ENCODE measurements around the gene LRRC63. TPM values are rescaled to one million over a fixed set of nuclear protein-coding genes. Genes with fewer than 3 reads are reported as not detected.
A peak's percentile ranks its signal among the peaks of the same experiment; 100 is the strongest.

LRRC63 gene
- polyA plus RNA-seq, 3 donors = 0.36 TPM; not detected in 2

DNA sequence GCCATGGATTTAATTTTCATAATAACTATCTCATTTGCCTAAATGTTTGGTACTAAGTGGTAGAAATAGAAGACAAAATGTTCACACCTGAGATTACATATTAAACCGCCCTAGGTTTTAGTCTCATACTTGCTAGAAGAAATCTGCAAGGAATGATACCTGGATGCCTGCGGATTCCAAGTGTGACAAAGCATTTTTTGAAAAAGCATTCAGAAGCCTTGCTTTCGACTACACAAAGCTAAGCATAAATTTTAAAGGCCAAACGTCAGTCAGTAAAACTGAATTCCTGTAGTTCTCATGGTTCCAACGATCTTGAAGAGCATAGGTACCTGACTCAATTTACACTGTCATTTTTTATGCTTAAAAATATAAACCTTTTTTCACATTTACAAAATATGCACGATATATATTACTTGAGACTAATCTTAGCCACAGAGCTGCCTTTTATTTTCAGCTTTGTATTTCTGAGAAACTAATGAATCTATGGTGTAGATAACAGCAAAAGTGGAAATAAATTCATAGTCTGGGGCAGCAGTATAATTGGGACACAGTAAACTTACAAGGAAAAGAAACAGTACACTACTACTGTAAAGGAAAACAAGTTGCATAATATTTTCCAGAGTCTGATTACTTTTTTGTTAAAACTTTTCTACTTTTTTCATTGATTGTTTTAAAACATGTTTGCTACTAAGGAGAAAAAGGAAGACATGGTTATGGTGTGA is 1.2 kb upstream of the LRRC63 start:
- WGBS (ENCODE audit: insufficient coverage) = 23% methylated on average over 4 of the region's 6 CpGs

DNA sequence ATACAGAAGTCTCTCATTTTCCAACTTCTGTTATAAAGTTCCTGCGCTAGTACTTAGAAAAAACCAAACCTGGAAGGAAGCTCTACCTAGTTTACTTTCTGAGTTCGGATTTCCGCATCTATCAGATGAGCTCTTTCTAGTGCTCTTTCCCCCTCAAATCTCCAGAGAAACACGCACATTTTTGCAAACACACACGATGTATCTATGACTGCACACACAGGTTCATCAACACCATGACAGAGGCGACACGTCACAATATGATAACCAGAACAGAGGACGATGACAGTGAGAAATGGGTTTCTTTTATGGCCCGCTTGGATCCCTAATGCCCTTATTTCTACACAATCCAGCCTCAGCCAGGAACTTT is 629 bp upstream of the LRRC63 start:
- peak overlapping the region; percentile 75 to 90 (median 88) for H3K27ac Mint-ChIP-seq
- peak overlapping the region; percentile 52 to 98 (median 77) for H3K4me3 ChIP-seq (replicated peaks in 1 of 3; ENCODE audit: low read depth in 2 of 3, low read length in 3 of 3)
- no peaks in the 10 kb centered on the region for H3K36me3 ChIP-seq (replicated peaks in 1 of 2; ENCODE audit: control insufficient read depth in 1 of 2, insufficient read depth in 2 of 2, low read length in 2 of 2)
- TF ChIP-seq, protein P1, sequence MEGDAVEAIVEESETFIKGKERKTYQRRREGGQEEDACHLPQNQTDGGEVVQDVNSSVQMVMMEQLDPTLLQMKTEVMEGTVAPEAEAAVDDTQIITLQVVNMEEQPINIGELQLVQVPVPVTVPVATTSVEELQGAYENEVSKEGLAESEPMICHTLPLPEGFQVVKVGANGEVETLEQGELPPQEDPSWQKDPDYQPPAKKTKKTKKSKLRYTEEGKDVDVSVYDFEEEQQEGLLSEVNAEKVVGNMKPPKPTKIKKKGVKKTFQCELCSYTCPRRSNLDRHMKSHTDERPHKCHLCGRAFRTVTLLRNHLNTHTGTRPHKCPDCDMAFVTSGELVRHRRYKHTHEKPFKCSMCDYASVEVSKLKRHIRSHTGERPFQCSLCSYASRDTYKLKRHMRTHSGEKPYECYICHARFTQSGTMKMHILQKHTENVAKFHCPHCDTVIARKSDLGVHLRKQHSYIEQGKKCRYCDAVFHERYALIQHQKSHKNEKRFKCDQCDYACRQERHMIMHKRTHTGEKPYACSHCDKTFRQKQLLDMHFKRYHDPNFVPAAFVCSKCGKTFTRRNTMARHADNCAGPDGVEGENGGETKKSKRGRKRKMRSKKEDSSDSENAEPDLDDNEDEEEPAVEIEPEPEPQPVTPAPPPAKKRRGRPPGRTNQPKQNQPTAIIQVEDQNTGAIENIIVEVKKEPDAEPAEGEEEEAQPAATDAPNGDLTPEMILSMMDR (IDR thresholded peaks at IDR 0.05) = no peak
- peaks cover 23% of the 10 kb centered on the region for H3K4me1 Mint-ChIP-seq
- H3K27ac ChIP-seq (ENCODE audit: low read depth in 1 of 2, low read length in 2 of 2) = peak overlapping the region; percentile 27 to 56
- no peaks in the 10 kb centered on the region for H4K20me1 ChIP-seq (ENCODE audit: insufficient read depth, low read length)
- peak; percentile 28 to 57 (median 56) for DNase-seq
- H3K27me3 Mint-ChIP-seq (ENCODE audit: low read depth in 3 of 3) = no peaks in the 10 kb centered on the region
- H3K9ac ChIP-seq (ENCODE audit: insufficient read depth, low read length, poor library complexity, severe bottlenecking) = peak overlapping the region; percentile 42
- no peaks in the 10 kb centered on the region for H3K27me3 ChIP-seq (ENCODE audit: control insufficient read depth in 2 of 2, insufficient read depth in 2 of 2, low read length in 2 of 2)
- H3K4me1 ChIP-seq (ENCODE audit: control insufficient read depth in 1 of 2, insufficient read depth in 2 of 2, low read length in 2 of 2) = peaks cover 8 to 17% of the 10 kb centered on the region in 2 donors
- peak overlapping the region; percentile 88 for H2AFZ ChIP-seq (ENCODE audit: insufficient read depth, low read depth, low read length, poor library complexity, severe bottlenecking)
- H3K4me3 Mint-ChIP-seq = peak overlapping the region; percentile 87 to 98
- 0% methylated on average over 5 of the region's 9 CpGs for WGBS (ENCODE audit: insufficient coverage)
- H3K4me2 ChIP-seq (replicated peaks; ENCODE audit: extremely low read depth, low read length, poor library complexity, severe bottlenecking) = peak overlapping the region; percentile 78
- intact Hi-C loops (cut with micrococcal nuclease) = loop anchor here (5.0 to 10.0 kb wide), 2 partner anchors 44 to 46 kb away; no protein-coding TSS in a partner anchor
- no peaks in the 10 kb centered on the region for H3K79me2 ChIP-seq (ENCODE audit: insufficient read depth, low read length)
- peaks cover 0 to 3% (median 0%) of the 10 kb centered on the region in 7 donors for H3K9me3 Mint-ChIP-seq
- no peaks in the 10 kb centered on the region for H3K36me3 Mint-ChIP-seq
- no peaks in the 10 kb centered on the region for H3K9me3 ChIP-seq (replicated peaks in 1 of 2; ENCODE audit: control insufficient read depth in 1 of 2, insufficient read depth in 1 of 2, low read length in 2 of 2)

More for the DNA sequence above, 1.2 kb upstream of the LRRC63 start:
- peaks cover 0 to 3% (median 0%) of the 10 kb centered on the region in 7 donors for H3K9me3 Mint-ChIP-seq
- H2AFZ ChIP-seq (ENCODE audit: insufficient read depth, low read depth, low read length, poor library complexity, severe bottlenecking) = peak overlapping the region; percentile 88
- no peaks in the 10 kb centered on the region for H3K9me3 ChIP-seq (replicated peaks in 1 of 2; ENCODE audit: control insufficient read depth in 1 of 2, insufficient read depth in 1 of 2, low read length in 2 of 2)
- peaks cover 8 to 17% of the 10 kb centered on the region in 2 donors for H3K4me1 ChIP-seq (ENCODE audit: control insufficient read depth in 1 of 2, insufficient read depth in 2 of 2, low read length in 2 of 2)
- intact Hi-C loops (cut with micrococcal nuclease) = loop anchor here (5.0 to 10.0 kb wide), 2 partner anchors 43 to 46 kb away; no protein-coding TSS in a partner anchor
- H4K20me1 ChIP-seq (ENCODE audit: insufficient read depth, low read length) = no peaks in the 10 kb centered on the region
- H3K79me2 ChIP-seq (ENCODE audit: insufficient read depth, low read length) = no peaks in the 10 kb centered on the region
- H3K4me1 Mint-ChIP-seq = peaks cover 23% of the 10 kb centered on the region
- peak overlapping the region in 1 of 2 donors; percentile 56 for H3K27ac ChIP-seq (ENCODE audit: low read depth in 1 of 2, low read length in 2 of 2)
- peak overlapping the region; percentile 78 for H3K4me2 ChIP-seq (replicated peaks; ENCODE audit: extremely low read depth, low read length, poor library complexity, severe bottlenecking)
- no peak for DNase-seq
- no peaks in the 10 kb centered on the region for H3K27me3 Mint-ChIP-seq (ENCODE audit: low read depth in 3 of 3)
- H3K27ac Mint-ChIP-seq = peak overlapping the region in 3 of 7 donors; percentile 13 to 90 (median 75)
- H3K9ac ChIP-seq (ENCODE audit: insufficient read depth, low read length, poor library complexity, severe bottlenecking) = peak overlapping the region; percentile 42
- no peaks in the 10 kb centered on the region for H3K27me3 ChIP-seq (ENCODE audit: control insufficient read depth in 2 of 2, insufficient read depth in 2 of 2, low read length in 2 of 2)
- H3K36me3 ChIP-seq (replicated peaks in 1 of 2; ENCODE audit: control insufficient read depth in 1 of 2, insufficient read depth in 2 of 2, low read length in 2 of 2) = no peaks in the 10 kb centered on the region
- peak overlapping the region; percentile 52 to 98 (median 77) for H3K4me3 ChIP-seq (replicated peaks in 1 of 3; ENCODE audit: low read depth in 2 of 3, low read length in 3 of 3)
- H3K4me3 Mint-ChIP-seq = peak overlapping the region; percentile 87 to 98
- TF ChIP-seq, protein P1 (IDR thresholded peaks at IDR 0.05) = no peak
- no peaks in the 10 kb centered on the region for H3K36me3 Mint-ChIP-seq

All from CD14-positive monocyte (primary cell).